ENCODE results near the gene UPF3A.

The UPF3A gene

GRCh38 chr13:114281351-114282040 lies at the start of gene UPF3A:
Gene UPF3A (plus strand): TSS chr13:114281601. CDS start chr13:114281640, 39 bp downstream.
- TF ChIP-seq, protein P1, sequence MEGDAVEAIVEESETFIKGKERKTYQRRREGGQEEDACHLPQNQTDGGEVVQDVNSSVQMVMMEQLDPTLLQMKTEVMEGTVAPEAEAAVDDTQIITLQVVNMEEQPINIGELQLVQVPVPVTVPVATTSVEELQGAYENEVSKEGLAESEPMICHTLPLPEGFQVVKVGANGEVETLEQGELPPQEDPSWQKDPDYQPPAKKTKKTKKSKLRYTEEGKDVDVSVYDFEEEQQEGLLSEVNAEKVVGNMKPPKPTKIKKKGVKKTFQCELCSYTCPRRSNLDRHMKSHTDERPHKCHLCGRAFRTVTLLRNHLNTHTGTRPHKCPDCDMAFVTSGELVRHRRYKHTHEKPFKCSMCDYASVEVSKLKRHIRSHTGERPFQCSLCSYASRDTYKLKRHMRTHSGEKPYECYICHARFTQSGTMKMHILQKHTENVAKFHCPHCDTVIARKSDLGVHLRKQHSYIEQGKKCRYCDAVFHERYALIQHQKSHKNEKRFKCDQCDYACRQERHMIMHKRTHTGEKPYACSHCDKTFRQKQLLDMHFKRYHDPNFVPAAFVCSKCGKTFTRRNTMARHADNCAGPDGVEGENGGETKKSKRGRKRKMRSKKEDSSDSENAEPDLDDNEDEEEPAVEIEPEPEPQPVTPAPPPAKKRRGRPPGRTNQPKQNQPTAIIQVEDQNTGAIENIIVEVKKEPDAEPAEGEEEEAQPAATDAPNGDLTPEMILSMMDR (conservative IDR thresholded peaks at IDR 0.05) = no peak
- TF ChIP-seq ZFX (IDR thresholded peaks at IDR 0.05) = no peak

DNA sequence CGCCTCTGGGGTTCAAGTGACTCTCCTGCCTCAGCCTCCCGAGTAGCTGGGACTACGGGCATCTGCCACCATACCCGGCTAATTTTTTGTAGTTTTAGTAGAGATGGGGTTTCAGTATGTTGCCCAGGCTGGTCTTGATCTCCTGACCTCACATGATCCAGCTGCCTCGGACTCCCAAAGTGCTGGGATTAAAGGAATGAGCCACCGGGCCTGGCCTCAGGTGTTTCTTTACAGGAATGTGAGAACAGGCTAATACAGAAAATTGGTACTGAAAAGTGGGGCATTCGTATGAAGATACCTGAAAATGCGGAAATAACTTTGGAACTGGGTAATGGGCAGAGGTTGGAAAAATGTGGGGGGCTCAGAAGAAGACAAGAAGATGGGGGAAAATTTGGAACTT lies 49.5 kb upstream of the UPF3A start:
- H3K27ac ChIP-seq = no peak overlapping the region
- no peak for TF ChIP-seq ZFX (IDR thresholded peaks at IDR 0.05)
- TF ChIP-seq, protein P1 (conservative IDR thresholded peaks at IDR 0.05) = no peak

More at GRCh38 chr13:114281351-114282040, at the start of gene UPF3A:
- H3K27ac ChIP-seq = peak within 1 kb of the TSS; percentile 96

GRCh38 chr13:114234266-114234644 lies 47.1 kb upstream of the UPF3A start:
- no peak for TF ChIP-seq ZFX (IDR thresholded peaks at IDR 0.05)
- TF ChIP-seq, protein P1 (conservative IDR thresholded peaks at IDR 0.05) = no peak
- peak overlapping the region; percentile 84 for H3K27ac ChIP-seq

DNA sequence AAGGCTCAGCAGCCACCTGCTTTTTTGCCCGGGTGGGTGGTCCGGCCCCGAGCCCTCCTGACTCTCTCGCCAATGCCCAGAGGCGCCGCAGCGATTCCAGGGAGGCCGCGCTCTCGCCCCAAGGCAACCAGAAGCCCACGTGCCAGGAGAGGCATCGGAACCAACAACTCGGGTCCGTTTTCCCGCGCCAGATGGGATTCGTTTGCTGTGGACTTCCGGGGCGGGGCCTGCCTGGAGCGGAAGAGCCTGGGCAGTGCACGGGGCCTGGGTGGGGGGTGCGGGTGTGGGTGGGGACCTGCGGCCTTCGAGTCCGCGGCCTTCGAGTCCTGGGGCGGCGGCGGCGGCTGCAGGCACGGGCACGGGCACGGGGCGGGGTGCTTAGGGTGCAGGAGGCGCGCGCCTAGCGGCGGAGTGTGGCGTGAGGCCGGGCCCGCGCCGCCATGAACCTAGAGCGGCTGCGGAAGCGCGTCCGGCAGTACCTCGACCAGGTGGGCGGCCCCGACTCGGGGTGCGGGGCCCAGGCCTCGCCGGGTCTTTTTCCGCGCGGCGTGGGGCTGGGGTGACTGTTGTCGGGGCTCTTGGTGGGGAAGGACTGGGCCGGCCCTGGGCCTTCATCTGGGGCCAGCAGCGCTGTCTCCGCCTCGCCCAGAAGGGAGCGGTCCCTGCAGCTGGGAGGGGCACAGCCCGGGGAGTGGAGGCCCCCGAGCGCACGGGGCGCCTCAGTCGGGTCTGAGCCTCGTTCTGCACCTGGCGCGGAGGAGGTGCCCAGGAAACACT lies 46.6 kb upstream of the UPF3A start, which contains the start of gene CDC16:
CDC16 (plus strand) TSS at position 253 of the 777 bp plus-strand sequence; CDS start at position 441, 188 bp downstream.
- peak within 1 kb of the TSS; percentile 84 for H3K27ac ChIP-seq
- TF ChIP-seq ZFX (IDR thresholded peaks at IDR 0.05) = peak; percentile 97
- TF ChIP-seq, protein P1 (conservative IDR thresholded peaks at IDR 0.05) = no peak

- peak overlapping the region; percentile 40; the same call in 1 of the 2 replicates for H3K27ac ChIP-seq
Observed at GRCh38 chr13:114235697-114236096, 45.7 kb upstream of the UPF3A start.

GRCh38 chr13:114236227-114236626 lies 45.2 kb upstream of the UPF3A start:
- TF ChIP-seq, protein P1 (conservative IDR thresholded peaks at IDR 0.05) = no peak
- TF ChIP-seq ZFX (IDR thresholded peaks at IDR 0.05) = no peak
- no peak overlapping the region; the same call in 1 of the 2 replicates for H3K27ac ChIP-seq

More at GRCh38 chr13:114235697-114236096, 45.7 kb upstream of the UPF3A start:
- TF ChIP-seq, protein P1 (conservative IDR thresholded peaks at IDR 0.05) = no peak
